GM12878 (cell line): ENCODE results near the gene XPNPEP1.

Experiments used
- CTCF ChIP-seq, 3 experiments: IDR thresholded peaks in 2 of 3; conservative IDR thresholded peaks in 1 of 3; 2 replicates each; pipeline ENCODE4 v1.5.1; 2011; ENCODE audit warnings: low read depth in 3 of 3, low read length in 3 of 3, mild to moderate bottlenecking in 3 of 3, control low read depth in 2 of 3, moderate library complexity in 2 of 3, inconsistent platforms in 1 of 3, mixed read lengths in 1 of 3; ENCODE audit not compliant: control insufficient read depth in 2 of 3, insufficient read depth in 1 of 3; ENCODE audit errors: extremely low read depth in 1 of 3
- EGR1 ChIP-seq, 2 experiments: IDR thresholded peaks; 1 replicate in 1 of 2; 2 replicates in 1 of 2; pipeline ENCODE4 v1.6.1; 2011 to 2012; ENCODE audit warnings: low read depth in 2 of 2, low read length in 2 of 2, borderline replicate concordance in 1 of 2, mild to moderate bottlenecking in 1 of 2, moderate library complexity in 1 of 2
- GATAD2B ChIP-seq: fragments of 450-650 bp; conservative IDR thresholded peaks from 2 replicates; pipeline ENCODE4 v1.6.1; 2017; ENCODE audit warnings: low read depth, mild to moderate bottlenecking, moderate library complexity
- MLLT1 ChIP-seq: fragments of 450-650 bp; IDR thresholded peaks from 2 replicates; pipeline ENCODE4 v1.6.1; 2016; ENCODE audit warnings: mild to moderate bottlenecking
- POU2F2 ChIP-seq: IDR thresholded peaks from 3 replicates; pipeline ENCODE4 v1.6.1; 2011; ENCODE audit warnings: low read depth, mild to moderate bottlenecking, low read length, borderline replicate concordance
- SP1 ChIP-seq: IDR thresholded peaks from one replicate; pipeline ENCODE4 v1.6.1; 2011; ENCODE audit warnings: low read depth, low read length
- USF2 ChIP-seq: IDR thresholded peaks from 2 replicates; pipeline ENCODE4 v1.6.1; 2011; ENCODE audit warnings: low read depth, low read length, improper control_type of control experiment, borderline replicate concordance
- YBX1 ChIP-seq: fragments of 450-650 bp; IDR thresholded peaks from 2 replicates; pipeline ENCODE4 v1.6.1; 2016; ENCODE audit warnings: antibody characterized with exemption
- ZNF384 ChIP-seq: IDR thresholded peaks from 2 replicates; pipeline ENCODE4 v1.6.1; 2012; ENCODE audit warnings: low read depth, mild to moderate bottlenecking, low read length, improper control_type of control experiment, borderline replicate concordance

GRCh38 chr10:109971634-109972033 is 48.3 kb upstream of the XPNPEP1 start:
- TF ChIP-seq MLLT1 (no peak), ZNF384 (no peak), CTCF (IDR thresholded peaks at IDR 0.05 in 2 of 3, conservative IDR thresholded peaks at IDR 0.05 in 1 of 3; ENCODE audit: control insufficient read depth in 2 of 3, extremely low read depth in 1 of 3, insufficient read depth in 1 of 3, low read depth in 3 of 3, low read length in 3 of 3) (no peak), EGR1 (IDR thresholded peaks at IDR 0.05; ENCODE audit: borderline replicate concordance in 1 of 2, low read depth in 2 of 2, low read length in 2 of 2) (no peak), YBX1 (no peak), SP1 (no peak), GATAD2B (no peak), USF2 (no peak), POU2F2 (no peak)
